HG03378 (cell line): ENCODE data around the gene SRGAP3.

ENCODE experiments used
- ATAC-seq: cut with Tn5 transposase; IDR thresholded peaks from one replicate; pipeline ENCODE4 v1.9.1; 2021; ENCODE audit warnings: mild to moderate bottlenecking, moderate library complexity; ENCODE audit not compliant: unreplicated experiment

Gene SRGAP3

GRCh38 chr3:9254764-9255163 is 5.3 kb upstream of the SRGAP3 start:
- ATAC-seq = no peak

GRCh38 chr3:9253327-9253726 is 3.9 kb upstream of the SRGAP3 start:
- no peak for ATAC-seq

GRCh38 chr3:9251055-9251786 is 1.8 kb upstream of the SRGAP3 start:
- no peak for ATAC-seq

GRCh38 chr3:9250236-9250635 is 790 bp upstream of the SRGAP3 start:
- ATAC-seq = no peak

GRCh38 chr3:9248522-9249271 is 749 bp downstream of the SRGAP3 start:
- ATAC-seq = no peak

GRCh38 chr3:9247941-9248521 is 1.4 kb downstream of the SRGAP3 start:
- ATAC-seq = no peak

- ATAC-seq = no peak
These were observed 2.0 kb downstream of the SRGAP3 start for GRCh38 chr3:9247361-9247940.

- no peak for ATAC-seq
These were observed 3.3 kb downstream of the SRGAP3 start for GRCh38 chr3:9246189-9246588.

- ATAC-seq = no peak
These were observed 4.8 kb downstream of the SRGAP3 start for GRCh38 chr3:9244495-9245183.

GRCh38 chr3:9241956-9242355 is 7.5 kb downstream of the SRGAP3 start:
- no peak for ATAC-seq

GRCh38 chr3:9239680-9240079 is 9.8 kb downstream of the SRGAP3 start:
- ATAC-seq = no peak

- no peak for ATAC-seq
These were observed 10.6 kb downstream of the SRGAP3 start for GRCh38 chr3:9238721-9239295.

GRCh38 chr3:9238276-9238675 is 11.2 kb downstream of the SRGAP3 start:
- ATAC-seq = no peak

- ATAC-seq = no peak
These were observed 15.4 kb downstream of the SRGAP3 start for GRCh38 chr3:9233814-9234600.

GRCh38 chr3:9233101-9233500 is 16.3 kb downstream of the SRGAP3 start:
- ATAC-seq = no peak

GRCh38 chr3:9231937-9232336 is 17.5 kb downstream of the SRGAP3 start:
- no peak for ATAC-seq

- ATAC-seq = no peak
These were observed 18.0 kb downstream of the SRGAP3 start for GRCh38 chr3:9231471-9231870.

- no peak for ATAC-seq
These were observed 18.4 kb downstream of the SRGAP3 start for GRCh38 chr3:9231006-9231405.

GRCh38 chr3:9230596-9230995 is 18.9 kb downstream of the SRGAP3 start:
- ATAC-seq = no peak

GRCh38 chr3:9229879-9230278 is 19.6 kb downstream of the SRGAP3 start:
- no peak for ATAC-seq
